A673 (cell line): ENCODE results near the gene ASPG.

ENCODE experiments used
- EZH2 ChIP-seq: fragments of 200-600 bp; sonication (generic); IDR thresholded peaks from 2 replicates; pipeline ENCODE4 v1.6.1; 2017; ENCODE audit warnings: borderline replicate concordance, low read depth, mild to moderate bottlenecking, mixed read lengths, antibody characterized with exemption, low read length; ENCODE audit not compliant: poor library complexity, severe bottlenecking
- TF ChIP-seq, protein P1 (sequence below): fragments of 300-800, 200-600 bp; sonication (generic); conservative IDR thresholded peaks from 2 replicates; pipeline ENCODE4 v1.5.1; 2017; ENCODE audit warnings: low read depth, mild to moderate bottlenecking, antibody characterized with exemption, low read length, moderate library complexity, mixed read lengths

DNA sequence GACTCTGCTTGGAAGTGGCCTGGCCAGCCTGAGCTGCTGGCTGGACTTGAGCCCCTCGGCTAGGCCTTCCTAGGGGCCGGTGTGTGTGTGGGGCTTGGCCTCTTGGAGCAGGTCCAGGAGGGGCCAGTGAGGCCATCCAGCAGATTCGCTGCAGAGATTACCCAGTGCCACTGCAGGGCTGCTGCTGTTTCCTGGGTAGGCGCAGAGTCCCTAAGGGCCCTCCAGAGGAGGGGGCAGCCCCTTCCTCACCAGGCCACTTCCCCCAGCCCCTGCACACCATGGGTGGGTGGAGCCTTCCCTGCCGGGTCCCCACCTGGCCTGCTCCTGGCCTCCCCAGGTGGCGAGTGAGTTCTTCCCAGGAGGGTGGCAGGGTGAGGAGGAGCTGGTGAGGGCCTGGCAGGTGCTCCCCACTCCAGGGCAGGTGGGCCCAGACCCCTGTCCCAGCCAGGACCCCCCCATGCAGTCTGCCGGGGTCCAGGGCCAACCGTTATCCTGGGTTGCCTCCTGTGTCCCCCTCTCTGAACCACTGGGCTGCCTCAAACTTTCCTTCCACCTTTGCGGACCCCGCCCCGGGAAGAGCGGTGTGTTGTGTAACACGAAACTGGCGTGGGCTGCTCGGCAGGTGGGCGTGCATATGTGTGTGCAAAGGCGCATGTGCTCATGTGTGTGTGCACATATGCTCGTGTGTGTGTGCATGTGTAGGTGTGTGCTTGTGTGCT is 25.1 kb downstream of the ASPG start:
- TF ChIP-seq, protein P1, sequence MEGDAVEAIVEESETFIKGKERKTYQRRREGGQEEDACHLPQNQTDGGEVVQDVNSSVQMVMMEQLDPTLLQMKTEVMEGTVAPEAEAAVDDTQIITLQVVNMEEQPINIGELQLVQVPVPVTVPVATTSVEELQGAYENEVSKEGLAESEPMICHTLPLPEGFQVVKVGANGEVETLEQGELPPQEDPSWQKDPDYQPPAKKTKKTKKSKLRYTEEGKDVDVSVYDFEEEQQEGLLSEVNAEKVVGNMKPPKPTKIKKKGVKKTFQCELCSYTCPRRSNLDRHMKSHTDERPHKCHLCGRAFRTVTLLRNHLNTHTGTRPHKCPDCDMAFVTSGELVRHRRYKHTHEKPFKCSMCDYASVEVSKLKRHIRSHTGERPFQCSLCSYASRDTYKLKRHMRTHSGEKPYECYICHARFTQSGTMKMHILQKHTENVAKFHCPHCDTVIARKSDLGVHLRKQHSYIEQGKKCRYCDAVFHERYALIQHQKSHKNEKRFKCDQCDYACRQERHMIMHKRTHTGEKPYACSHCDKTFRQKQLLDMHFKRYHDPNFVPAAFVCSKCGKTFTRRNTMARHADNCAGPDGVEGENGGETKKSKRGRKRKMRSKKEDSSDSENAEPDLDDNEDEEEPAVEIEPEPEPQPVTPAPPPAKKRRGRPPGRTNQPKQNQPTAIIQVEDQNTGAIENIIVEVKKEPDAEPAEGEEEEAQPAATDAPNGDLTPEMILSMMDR, result no peak
- no peak for TF ChIP-seq EZH2
